NOMO-1 treated with dmso at 0.1 percent for 144 hours (cell line): ENCODE data around the gene IFI44L.

Source experiments
- DNase-seq: peaks from one replicate; lab custom pipeline; 2025; ENCODE audit not compliant: unreplicated experiment; lab: John Stamatoyannopoulos, UW

IFI44L gene

DNA sequence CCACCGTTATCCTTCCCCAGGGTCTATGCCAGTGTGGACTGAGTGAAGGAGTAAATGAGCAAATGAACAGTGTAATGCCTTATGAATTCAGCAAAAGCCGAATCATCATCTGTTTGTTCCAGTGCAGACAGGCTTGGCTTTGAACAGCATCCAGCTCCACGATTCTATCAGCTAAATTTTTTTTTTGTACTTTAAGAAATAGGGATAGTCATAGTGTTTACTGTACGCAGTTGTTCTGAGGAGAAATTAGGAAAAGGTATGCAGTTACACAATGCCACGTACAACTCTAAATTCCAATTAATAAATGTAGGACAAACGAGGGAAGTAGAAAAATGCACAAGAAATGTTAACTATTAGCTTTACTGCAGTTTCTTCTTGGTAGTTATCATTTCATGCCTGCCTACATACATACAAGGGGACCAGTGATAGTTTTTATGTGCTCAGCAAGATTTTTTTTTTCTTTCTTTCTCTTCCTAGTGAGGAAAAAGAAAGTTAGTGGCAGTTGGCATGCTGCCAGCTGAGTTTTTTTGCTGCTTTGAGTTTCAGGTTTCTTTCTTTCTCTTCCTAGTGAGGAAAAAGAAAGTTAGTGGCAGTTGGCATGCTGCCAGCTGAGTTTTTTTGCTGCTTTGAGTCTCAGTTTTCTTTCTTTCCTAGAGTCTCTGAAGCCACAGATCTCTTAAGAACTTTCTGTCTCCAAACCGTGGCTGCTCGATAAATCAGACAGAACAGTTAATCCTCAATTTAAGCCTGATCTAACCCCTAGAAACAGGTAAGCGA is at the start of gene IFI44L:
Gene IFI44L (plus strand): TSS at position 646 of the 777 bp plus-strand sequence. CDS start 7,468 bp downstream, outside the sequence.
- no peak for DNase-seq

DNA sequence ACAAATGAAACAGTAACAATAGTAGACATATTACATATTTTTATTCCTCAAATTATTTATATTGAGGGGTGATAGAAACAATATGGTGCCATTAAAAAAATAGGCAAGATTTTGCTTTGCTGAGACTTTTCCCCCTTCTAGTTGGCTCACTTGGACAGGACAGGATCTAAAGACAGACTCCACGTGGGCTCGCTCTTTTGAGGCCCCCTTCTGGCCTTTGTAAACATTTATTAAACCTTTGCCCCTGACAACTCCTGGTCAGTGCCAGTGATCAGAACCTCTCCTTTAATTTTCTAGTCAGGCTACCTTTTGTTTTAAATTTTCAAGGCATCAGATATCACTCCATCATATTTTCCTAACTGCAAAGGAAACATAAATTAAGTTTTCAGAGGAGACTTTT is 49.7 kb upstream of the IFI44L start:
- no peak for DNase-seq

DNA sequence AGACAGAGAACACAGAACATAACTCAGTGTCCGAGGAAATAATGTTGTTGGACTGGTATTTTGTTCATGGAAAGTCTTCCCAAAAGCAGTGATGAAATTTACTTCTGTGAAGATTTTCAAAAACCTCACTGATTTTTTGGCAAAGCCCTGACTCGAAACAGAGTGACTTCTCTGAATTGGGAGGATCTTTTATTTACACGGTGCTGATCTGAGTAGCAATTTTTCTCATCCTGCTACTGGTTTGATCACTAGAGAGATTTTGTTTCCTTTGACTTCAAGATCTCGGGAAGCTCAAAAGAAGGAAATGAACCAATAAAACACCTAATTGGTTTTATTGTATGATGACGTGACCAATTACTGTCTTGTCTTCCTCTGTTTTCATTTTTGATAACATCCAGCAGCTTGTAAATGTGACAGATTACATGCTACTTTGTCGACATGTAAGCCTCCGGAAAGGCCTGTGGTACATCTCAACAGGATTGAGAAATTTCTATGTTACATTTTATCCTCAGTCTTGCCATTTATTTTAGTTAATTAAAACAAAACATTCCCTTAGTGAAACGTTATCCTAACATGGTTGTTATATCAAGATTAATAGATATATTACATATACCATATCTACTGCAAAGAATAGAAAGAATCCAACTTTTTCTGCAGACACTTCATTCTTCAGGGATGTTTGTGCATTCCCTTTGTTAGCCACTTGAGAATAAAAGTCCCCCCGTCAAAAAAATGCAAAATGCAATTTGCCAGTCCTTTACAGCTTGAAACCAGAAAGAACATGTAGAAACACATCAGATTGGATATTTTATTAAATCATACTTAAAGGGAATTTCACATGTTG is 42.8 kb upstream of the IFI44L start:
- no peak for DNase-seq

DNA sequence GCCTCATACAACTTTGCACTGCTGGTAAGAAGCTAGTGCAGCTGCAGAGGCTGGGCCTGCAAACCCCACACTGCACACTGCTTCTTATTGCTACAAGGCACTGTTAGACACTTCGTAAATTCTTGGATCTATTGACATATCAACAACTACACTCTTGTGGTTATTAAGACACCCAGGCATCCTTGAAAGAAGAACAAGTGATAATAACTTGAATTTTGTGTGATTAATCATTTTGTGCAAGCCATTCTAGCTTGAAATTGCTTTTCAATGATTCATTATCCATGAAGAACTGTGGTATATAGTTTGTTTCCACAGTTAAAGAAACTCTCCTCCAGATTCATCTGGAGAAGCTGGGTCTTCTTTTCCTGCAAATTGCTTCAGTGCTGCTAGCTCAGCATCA is 33.7 kb upstream of the IFI44L start:
- no peak for DNase-seq

DNA sequence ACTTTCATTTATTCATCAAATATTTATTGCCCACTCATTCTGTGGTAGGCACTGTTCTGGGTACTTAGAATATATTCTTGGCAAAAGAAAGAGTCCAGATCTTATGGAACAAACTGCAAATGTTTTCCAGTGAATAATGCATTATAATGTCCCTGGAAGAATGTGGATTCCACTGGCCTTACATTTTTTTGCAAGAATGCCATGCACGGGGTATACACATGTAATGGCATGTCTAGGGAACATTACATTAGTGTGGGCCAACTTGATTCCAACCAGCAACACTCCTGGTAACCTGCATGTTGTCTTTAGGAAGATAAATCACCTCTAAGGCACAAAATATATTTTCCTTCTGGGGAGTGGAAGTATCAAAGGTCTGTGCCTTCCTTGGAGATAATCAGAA is 33.0 kb upstream of the IFI44L start:
- no peak for DNase-seq

DNA sequence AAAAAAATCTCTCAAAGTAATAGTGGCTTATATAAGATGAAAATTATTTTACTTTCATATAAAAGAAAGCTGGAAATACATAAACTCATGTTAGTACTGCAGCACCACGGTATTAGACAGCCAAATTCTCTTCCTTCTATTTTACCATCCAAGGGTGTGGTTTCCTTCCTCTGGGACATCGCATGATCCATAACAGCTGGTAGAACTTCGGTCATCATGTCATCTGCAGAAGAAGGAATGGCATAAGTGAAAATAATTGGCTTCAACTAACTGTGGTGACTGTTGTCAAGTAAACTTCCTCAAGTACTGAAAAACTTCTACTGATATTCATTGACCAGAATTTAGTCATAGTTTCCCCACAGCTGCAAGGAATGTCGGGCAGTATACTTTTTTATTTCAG is 28.3 kb upstream of the IFI44L start:
- no peak for DNase-seq

DNA sequence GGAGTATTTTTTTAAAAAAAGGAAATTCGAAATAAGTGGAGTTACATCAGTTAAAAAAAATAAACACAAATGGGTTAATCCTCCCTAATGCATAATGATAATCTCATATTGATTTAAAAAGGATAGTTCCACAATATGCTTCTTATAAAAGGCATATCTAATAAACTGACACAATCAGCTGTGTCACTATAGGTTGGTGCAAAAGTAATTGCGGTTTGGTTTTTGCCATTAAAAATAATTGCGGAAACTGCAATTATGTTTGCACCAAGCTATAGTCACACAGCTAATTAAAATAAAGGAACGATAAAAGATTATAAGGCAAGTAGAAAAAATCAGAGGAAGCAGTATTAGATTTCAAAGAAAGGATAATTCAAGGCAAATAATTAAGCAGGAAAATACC is 21.0 kb upstream of the IFI44L start:
- no peak for DNase-seq

DNA sequence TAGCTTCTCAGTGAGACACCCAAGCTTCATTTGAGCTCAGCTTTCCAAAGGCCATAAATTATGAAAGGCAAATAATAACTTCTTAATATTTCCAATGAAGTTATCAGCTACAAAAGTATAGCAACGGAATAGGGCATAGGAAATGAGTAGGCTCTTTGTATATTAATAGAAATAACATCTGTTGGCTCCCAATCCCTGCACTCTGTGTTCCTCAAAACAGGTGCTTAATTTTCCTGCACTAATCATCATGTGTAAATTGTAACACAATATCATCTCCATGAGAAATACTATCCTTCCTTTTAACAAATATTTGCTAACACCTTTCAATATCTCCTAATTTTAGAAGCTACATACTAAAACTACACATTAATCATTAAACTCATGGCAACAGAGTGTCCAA is 19.2 kb upstream of the IFI44L start:
- DNase-seq, result no peak

DNA sequence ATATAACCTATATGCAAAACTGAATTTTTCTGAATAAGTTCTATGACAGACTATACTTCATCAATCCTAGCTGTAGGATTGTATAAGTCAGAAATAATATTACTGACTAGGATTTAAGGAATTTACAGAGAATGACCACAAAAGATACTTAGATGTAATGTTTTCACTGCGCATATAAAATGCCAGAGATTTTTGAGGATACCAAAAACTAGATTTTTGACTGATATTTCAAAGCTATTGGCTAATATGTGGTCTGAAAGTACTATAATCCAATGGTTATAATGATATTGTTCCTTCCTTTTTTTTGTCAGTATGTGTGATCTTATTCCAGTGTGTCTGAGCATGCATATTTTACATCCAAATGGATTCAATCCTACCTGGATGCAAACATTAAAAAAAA is 17.0 kb upstream of the IFI44L start:
- no peak for DNase-seq

DNA sequence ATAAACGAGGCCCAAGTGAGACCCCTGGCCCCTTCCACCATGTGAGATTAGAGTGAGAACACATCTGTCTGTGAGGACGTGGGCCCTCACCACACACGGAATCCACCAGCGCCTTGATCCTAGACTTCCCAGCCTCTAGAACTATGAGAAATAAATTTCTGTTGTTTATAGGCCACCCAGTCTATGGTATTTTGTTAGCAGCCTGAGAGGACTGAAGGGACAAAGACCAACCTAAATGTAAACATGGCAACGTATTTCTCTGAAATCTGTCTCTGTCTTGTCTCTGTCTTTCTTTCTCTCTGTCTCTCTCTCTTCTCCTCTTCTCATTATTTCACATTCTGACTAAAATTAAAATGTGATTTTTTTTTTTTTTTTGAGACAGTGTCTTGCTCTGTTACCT is 15.6 kb upstream of the IFI44L start:
- no peak for DNase-seq

DNA sequence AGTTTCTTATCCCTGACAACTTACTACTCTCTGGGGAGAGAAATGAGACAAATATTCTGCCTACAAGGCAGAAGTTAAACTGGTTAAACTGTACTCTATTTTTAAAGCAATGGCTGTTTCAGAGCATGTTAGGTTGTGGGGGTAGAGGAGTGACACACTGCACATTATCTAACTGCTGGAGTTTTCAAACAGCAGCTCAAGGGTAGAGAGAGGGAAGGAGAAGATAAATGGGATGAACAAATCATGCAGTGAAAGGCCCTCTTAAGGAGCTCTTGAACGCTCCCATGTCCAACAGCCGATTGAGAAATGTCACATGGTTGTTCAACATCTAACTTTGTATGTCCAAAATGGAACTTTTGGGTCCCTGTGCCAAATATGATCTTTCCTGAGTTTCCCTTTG is 14.0 kb upstream of the IFI44L start:
- DNase-seq, result no peak

DNA sequence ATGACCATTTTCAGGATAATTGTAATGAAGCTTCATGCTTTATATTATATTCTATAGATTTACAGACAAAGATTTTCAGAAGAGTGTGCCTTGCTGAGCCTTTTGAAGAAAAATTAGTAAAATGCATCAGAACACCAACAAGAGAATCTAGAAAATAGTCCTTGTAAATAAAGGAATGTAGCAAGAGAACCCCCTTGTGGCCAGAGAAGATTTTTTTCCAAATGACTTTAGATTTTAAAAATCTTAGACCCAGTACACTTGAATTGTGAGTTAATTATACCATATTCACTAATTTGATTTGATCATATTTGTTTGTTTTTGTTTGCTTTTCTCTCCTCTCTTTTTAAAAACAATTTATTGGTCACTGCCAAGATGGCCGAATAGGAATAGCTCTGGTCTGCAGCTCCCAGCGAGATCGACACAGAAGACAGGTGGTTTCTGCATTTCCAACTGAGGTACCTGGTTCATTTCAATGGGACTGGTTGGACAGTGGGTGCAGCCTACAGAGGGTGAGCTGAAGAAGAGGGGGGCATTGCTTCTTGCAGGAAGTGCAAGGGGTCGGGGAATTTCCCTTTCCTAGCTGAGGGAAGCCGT is 12.8 kb upstream of the IFI44L start:
- peak; percentile 1 for DNase-seq

DNA sequence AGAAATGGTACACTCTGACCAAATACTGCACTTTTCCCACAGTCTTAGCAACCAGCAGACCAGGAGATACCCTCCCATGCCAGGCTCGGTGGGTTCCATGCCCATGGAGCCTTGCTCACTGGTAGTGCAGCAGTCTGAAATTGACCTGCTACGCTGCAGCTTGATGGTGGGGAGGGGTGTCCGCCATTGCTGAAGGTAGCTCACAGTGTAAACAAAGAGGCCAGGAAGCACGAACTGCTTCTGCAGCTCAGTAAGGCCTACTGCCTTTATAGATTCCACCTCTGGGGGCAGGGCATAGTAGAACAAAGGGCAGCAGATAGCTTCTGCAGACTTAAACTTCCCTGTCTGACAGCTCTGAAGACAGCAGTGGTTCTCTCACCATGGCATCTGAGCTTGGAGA is 12.3 kb upstream of the IFI44L start:
- no peak for DNase-seq

DNA sequence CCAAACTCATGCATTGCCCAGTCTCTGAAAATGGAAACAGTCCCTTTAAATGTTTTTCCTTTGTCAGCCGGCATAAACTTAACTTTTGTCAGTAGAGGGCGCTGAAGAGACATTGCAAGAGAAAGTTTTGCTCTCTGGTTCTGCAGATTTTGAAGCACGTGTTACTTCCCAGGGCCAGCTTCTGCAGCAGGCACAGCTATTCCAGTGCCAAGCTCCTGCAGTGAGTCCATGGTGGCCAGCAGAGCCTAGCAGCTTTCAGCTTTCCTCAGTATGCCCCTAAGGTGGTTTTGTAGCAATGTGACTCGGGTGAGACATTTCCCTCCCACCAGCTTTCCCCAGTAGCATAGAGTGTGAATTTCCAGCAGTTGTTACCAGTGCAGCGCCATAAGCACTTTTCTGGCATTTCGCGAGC is 2.6 kb upstream of the IFI44L start:
- peak; percentile 26 for DNase-seq

DNA sequence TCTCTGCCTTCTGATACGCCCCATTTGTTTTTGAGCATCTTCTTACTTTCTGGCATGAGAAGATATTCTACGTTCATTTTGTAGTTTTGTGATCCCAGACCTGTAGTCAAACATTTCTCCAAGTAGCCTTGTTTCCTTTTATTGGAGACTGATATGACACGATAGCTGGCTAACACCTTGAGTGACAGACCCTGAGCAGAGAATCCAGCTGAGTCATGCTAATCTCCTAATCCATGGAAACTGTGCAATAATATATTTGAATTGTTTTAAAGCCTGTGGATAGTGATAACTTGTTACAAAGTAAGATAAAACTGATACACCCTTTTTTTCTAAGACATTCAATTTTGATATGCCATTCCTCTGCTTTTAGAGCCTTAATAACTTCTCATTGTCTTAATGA is 1.2 kb upstream of the IFI44L start:
- no peak for DNase-seq

DNA sequence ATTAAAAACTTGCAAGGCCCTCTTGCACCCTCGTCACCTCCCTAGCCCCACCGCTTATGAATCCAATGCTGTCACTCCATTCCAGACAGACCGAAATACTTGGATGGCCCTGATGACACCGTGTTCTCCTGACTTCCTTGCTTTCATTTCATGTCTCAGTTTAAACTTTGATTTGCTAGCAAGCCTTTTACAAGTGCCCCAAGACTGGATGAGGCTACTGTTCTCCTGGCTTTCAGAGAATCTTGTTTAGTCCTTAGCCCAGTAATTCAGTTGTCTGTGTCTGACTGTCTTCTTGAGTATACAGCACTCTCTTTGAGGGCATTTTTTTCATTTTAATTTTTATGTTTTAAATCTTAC is 824 bp upstream of the IFI44L start:
- DNase-seq, result no peak

DNA sequence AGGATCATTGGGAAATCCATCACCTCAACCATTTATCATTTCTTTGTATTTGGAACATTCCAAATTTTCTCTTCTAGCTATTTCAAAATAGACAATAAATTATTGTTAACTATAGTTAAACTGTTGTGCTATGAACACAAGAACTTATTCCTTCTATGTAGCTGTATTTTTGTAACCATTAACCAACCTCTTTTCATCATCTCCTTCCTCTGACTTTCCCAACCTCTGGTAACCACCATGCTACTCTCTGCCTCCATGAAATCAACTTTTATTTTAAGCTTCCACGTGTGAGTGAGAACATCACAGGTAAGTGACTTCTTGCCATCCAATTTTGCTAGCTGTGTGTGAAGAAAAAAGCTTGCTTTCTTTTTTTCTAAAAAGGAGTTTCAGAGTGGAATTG is 418 bp downstream of the IFI44L start:
- no peak for DNase-seq

DNA sequence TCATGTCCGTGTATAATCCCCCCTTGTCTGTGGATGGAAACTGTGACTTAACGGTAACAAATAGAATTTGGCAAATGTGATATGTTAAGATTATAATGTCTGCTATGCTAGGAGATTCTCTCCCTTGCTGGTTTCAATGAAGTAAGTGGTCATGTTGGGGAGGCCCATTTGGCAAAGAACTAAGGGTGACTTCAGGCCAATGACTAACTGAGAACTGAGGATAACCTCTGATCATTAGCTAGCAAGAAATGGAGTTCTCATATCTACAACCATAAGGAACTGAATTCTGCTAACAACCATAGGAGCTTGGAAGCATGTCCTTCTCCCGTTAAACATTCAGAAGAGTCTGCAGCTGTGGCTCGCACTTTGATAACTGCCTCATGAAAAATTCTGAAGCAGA is 2.3 kb downstream of the IFI44L start:
- DNase-seq, result no peak

DNA sequence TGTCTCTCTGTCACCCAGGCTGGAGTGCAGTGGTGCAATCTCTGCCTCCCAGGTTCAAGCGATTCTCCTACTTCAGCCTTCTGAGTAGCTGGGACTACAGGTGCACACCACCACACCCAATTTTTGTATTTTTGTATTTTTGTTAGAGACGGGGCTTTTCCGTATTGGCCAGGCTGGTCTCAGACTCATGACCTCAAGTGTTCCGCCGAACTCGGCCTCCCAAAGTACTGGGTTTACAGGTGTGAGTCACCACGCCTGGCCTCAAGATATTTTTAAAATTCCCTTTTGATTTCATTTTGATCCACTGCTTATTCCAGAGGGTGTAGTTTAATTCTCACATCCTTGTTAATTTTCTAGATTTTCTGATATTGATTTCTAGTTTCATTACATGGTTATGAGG is 3.8 kb downstream of the IFI44L start:
- no peak for DNase-seq

DNA sequence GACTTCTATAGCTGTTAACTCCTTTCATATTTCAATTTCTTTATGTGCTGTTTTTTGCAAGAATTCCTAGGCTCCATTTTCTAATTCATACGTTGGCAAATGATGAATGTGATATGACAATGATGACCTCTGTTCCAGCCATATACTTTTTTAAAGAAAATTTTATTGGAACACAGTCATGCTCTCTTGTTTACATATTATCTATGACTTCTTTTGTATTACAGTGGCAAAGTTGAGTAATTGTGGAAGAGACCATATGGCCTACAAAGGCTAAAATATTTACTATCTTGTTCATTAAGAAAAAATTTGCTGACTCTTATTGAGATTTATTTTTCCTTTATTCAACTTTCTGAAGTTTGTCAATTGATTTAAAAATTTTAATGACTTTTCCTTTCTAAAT is 7.1 kb downstream of the IFI44L start:
- DNase-seq, result no peak

DNA sequence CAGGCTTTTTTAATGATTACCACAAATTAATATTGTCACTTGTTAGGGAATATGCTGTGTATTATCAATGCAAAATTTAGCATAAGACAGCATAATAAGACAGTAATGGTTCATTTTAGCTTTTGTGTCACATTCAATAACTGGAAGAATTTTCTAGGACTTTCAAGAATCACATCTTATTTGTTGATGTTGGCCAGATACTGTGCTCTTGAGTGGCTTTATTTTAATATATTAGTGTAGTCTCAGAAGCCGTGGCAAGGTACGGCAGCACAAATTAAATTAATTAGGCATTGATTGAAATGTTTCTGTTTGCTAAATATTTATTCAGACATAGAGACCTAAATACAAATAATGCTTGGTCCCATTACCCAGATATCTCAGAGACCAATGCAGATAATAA is 10.4 kb downstream of the IFI44L start:
- DNase-seq, result no peak

DNA sequence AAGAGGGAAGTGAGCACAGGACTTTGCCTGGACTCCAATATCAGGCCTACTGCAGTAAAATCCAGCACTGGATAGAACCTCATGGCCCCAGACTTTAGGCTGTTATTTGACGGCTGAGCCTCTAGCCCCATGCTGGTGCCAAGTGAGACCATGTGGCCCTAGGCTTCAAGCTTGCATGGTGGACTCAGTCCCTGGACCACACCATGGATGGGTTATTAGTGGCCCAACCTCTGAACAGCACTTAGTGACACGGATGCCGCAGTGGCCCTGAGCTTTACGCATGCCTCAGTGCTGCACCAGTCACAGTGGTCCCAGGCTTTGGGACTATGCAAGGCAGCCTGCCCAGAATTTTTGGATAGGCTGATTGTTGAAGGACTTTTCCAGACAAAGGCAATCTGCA is 13.0 kb downstream of the IFI44L start:
- DNase-seq, result no peak
